Adrenal gland (tissue), 12 donors: Measurements from ENCODE around the gene LMX1B. TPM values are rescaled to one million over a fixed set of nuclear protein-coding genes. Genes with fewer than 3 reads are reported as not detected.
"Not testable (repeated sequence)": the region's sequence is repeated elsewhere in the genome, so short reads cannot be mapped to it uniquely, and the experiment has no call there.

Source experiments
- DNase-seq, 7 donors: peaks; one replicate each; pipeline ENCODE4 v3.0.0-alpha.2; 2019 to 2020
- H3K27ac ChIP-seq, 5 donors: fragments of 200-600 bp; sonication (generic) in 4 of 5; 1 replicate in 3 of 5; 2 replicates in 2 of 5; pipeline versions ENCODE4 v1.5.1 to v1.8.0; 2016 to 2020; ENCODE audit warnings: mild to moderate bottlenecking in 1 of 5
- H3K27me3 ChIP-seq: fragments of 200-600 bp; 2 replicates; pipeline ENCODE4 v1.8.0; 2021
- H3K36me3 ChIP-seq, 2 donors: fragments of 200-600 bp; replicated peaks in 1 of 2; 1 replicate in 1 of 2; 2 replicates in 1 of 2; pipeline versions ENCODE4 v1.5.1 to v1.8.0; 2018 to 2022
- H3K4me1 ChIP-seq, 2 donors: fragments of 200-600 bp; replicated peaks in 1 of 2; 1 replicate in 1 of 2; 2 replicates in 1 of 2; pipeline versions ENCODE4 v1.5.1 to v1.8.0; 2018 to 2021
- H3K4me3 ChIP-seq, 4 donors: fragments of 200-600 bp; sonication (generic) in 3 of 4; one replicate each; pipeline ENCODE4 v1.5.1; 2016 to 2018
- H3K9me3 ChIP-seq, 3 donors: fragments of 200-600 bp; sonication (generic) in 1 of 3; replicated peaks in 1 of 3; 1 replicate in 2 of 3; 2 replicates in 1 of 3; pipeline versions ENCODE4 v1.5.1 to v1.8.0; 2016 to 2021
- CTCF ChIP-seq, 6 experiments: fragments of 450-650 bp in 4 of 6; fragments of 200-600 bp in 2 of 6; sonication (generic) in 1 of 6; IDR thresholded peaks; 1 replicate in 5 of 6; 2 replicates in 1 of 6; pipeline versions ENCODE4 v1.5.1 to v1.8.0; 2016 to 2021; ENCODE audit warnings: antibody characterized with exemption in 6 of 6, mild to moderate bottlenecking in 2 of 6, moderate library complexity in 1 of 6
- POLR2A ChIP-seq, 2 donors: fragments of 450-650 bp; IDR thresholded peaks; one replicate each; pipeline ENCODE4 v1.6.1; 2017; ENCODE audit warnings: antibody characterized with exemption in 2 of 2, mild to moderate bottlenecking in 2 of 2, moderate library complexity in 1 of 2
- WGBS, 4 donors: extraction: QIAGEN DNeasy Blood & Tissue Kit in 2 of 4; methylation state at CpG; one replicate each; pipeline versions ENCODE4 v1.1.5 to v1.1.7; 2013 to 2017; 5-methylcytosine and 5-hydroxymethylcytosine counted together
- intact Hi-C, 2 donors: fragments of 100-400 bp; cut with DNase I; formaldehyde crosslinking; loops; one replicate each; pipeline versions ENCODE4 v1.14.1 to v1.15.0; 2022 to 2023
- polyA plus RNA-seq, 3 donors: library from polyadenylated mRNA; stranded (reverse); fragments of 200-250 nt in 2 of 3; fragments of 350-450 nt in 1 of 3; fragmentation: Illumina TruSeq in 1 of 3; extraction: RNeasy Lipid Tissue Mini Kit (QIAGEN cat#74804) in 1 of 3; gene quantifications; one replicate each; pipeline ENCODE4 v1.2.3, GENCODE V29; 2013 to 2014
- total RNA-seq, 9 donors: library from RNA; depleted of rRNA in 4 of 9; stranded (reverse); fragments of >200 nt in 4 of 9; fragments of 120-200 nt in 1 of 9; fragmentation: NEBNext Ultra II Directional in 1 of 9; extraction: Animal tissue kit (Norgen Biotek cat#: 25700) in 1 of 9; gene quantifications; one replicate each; pipeline versions ENCODE4 v1.1.0 to v1.2.4, GENCODE V29; 2013 to 2023
- donor health status: healthy with polysubstance abuse.
- donor health status: Bipolar disorder and iron deficiency.
- donor health status: DM: yes; HTN: yes; CAD: no.
- donor health status: DM: no; HTN: no; CAD: no.
- donor health status: DM: no; HTN: no; CAD: no.
- donor health status: DM: yes; HTN: yes; CAD: no.

LMX1B gene
- total and polyA plus RNA-seq, 12 donors, result under 0.01 to 0.07 TPM; not detected in 10

GRCh38 chr9:126730592-126730991 is 116.9 kb downstream of the LMX1B start:
- H3K27me3 ChIP-seq, H3K9me3 ChIP-seq, H3K36me3 ChIP-seq, H3K27ac ChIP-seq, H3K4me3 ChIP-seq, H3K4me1 ChIP-seq, DNase-seq, intact Hi-C loops: not testable (repeated sequence)
- 82 to 84% (median 83%) methylated on average over 8 of the region's 8 CpGs for WGBS, 4 donors

- WGBS, 4 donors, result 79 to 88% (median 80%) methylated on average over 3 of the region's 3 CpGs
- intact Hi-C loops, result no loop called here
Observed at GRCh38 chr9:126733005-126733404, 119.3 kb downstream of the LMX1B start.

GRCh38 chr9:126734877-126735276 is 121.1 kb downstream of the LMX1B start:
- Histone ChIP-seq H3K36me3 (no peaks in the 10 kb centered on the region), H3K27me3 (peaks cover 3% of the 10 kb centered on the region), H3K9me3 (peaks cover 0 to 10% (median 0%) of the 10 kb centered on the region in 3 donors), H3K4me3 (no peak overlapping the region), H3K4me1 (no peaks in the 10 kb centered on the region), H3K27ac (no peak overlapping the region)
- no peak for DNase-seq
- intact Hi-C loops, result no loop called here
- WGBS, 4 donors, result 73 to 85% (median 78%) methylated on average over 2 of the region's 2 CpGs
- TF ChIP-seq POLR2A (IDR thresholded peaks at IDR 0.05) (no peak), CTCF (IDR thresholded peaks at IDR 0.05) (no peak)

More at GRCh38 chr9:126733005-126733404, 119.3 kb downstream of the LMX1B start:
- H3K27ac ChIP-seq, result no peak overlapping the region
- H3K36me3 ChIP-seq, result no peaks in the 10 kb centered on the region
- no peak overlapping the region for H3K4me3 ChIP-seq
- no peak for TF ChIP-seq CTCF (IDR thresholded peaks at IDR 0.05)
- TF ChIP-seq POLR2A (IDR thresholded peaks at IDR 0.05), result no peak
- H3K9me3 ChIP-seq, result peaks cover 0 to 10% (median 0%) of the 10 kb centered on the region in 3 donors
- no peaks in the 10 kb centered on the region for H3K4me1 ChIP-seq
- DNase-seq, result no peak
- H3K27me3 ChIP-seq, result peaks cover 3% of the 10 kb centered on the region

GRCh38 chr9:126735482-126735881 is 121.8 kb downstream of the LMX1B start:
- Histone ChIP-seq H3K4me1 (no peaks in the 10 kb centered on the region), H3K27me3 (peaks cover 3% of the 10 kb centered on the region), H3K9me3 (peaks cover 0 to 10% (median 0%) of the 10 kb centered on the region in 3 donors), H3K36me3 (no peaks in the 10 kb centered on the region), H3K27ac (no peak overlapping the region), H3K4me3 (no peak overlapping the region)
- no peak for DNase-seq
- WGBS, 4 donors, result 88 to 100% (median 93%) methylated on average over 1 of the region's 1 CpG
- TF ChIP-seq CTCF (IDR thresholded peaks at IDR 0.05) (no peak), POLR2A (IDR thresholded peaks at IDR 0.05) (no peak)
- intact Hi-C loops, result no loop called here

GRCh38 chr9:126738553-126738952 is 124.8 kb downstream of the LMX1B start:
- intact Hi-C loops, result no loop called here
- TF ChIP-seq CTCF (IDR thresholded peaks at IDR 0.05) (no peak), POLR2A (IDR thresholded peaks at IDR 0.05) (no peak)
- no peaks in the 10 kb centered on the region for H3K27me3 ChIP-seq
- no peak overlapping the region for H3K27ac ChIP-seq
- no peak overlapping the region for H3K4me3 ChIP-seq
- no peaks in the 10 kb centered on the region for H3K4me1 ChIP-seq
- WGBS, 4 donors, result 44 to 57% (median 48%) methylated on average over 1 of the region's 1 CpG
- H3K36me3 ChIP-seq, result no peaks in the 10 kb centered on the region
- H3K9me3 ChIP-seq, result peaks cover 0 to 10% (median 0%) of the 10 kb centered on the region in 3 donors
- no peak for DNase-seq
